SK-N-SH treated with all-trans-retinoic acid at 6 μM for 48 hours (cell line): ENCODE results near the gene CDK11B.

Experiments used
- ESRRG ChIP-seq: fragments of 250-450 bp; sonication (Bioruptor Pico); IDR thresholded peaks from 2 replicates; pipeline ENCODE4 v1.6.1; 2021; ENCODE audit warnings: mild to moderate bottlenecking
- ISL1 ChIP-seq: fragments of 250-450 bp; sonication (Bioruptor Pico); IDR thresholded peaks from 2 replicates; pipeline ENCODE4 v2.1.2; 2022; ENCODE audit warnings: mild to moderate bottlenecking, moderate library complexity
- OSR1 ChIP-seq: fragments of 250-450 bp; sonication (Bioruptor Pico); IDR thresholded peaks from 2 replicates; pipeline ENCODE4 v1.8.0; 2022; ENCODE audit warnings: moderate library complexity, mild to moderate bottlenecking, inconsistent platforms
- SNAI2 ChIP-seq: fragments of 250-450 bp; sonication (Bioruptor Pico); IDR thresholded peaks from 2 replicates; pipeline ENCODE4 v1.5.0; 2020; ENCODE audit warnings: mild to moderate bottlenecking, moderate library complexity
- TCF4 ChIP-seq: fragments of 250-450 bp; sonication (Bioruptor Pico); IDR thresholded peaks from 2 replicates; pipeline ENCODE4 v1.8.0; 2021; ENCODE audit warnings: mild to moderate bottlenecking, moderate library complexity, borderline replicate concordance
- TOX ChIP-seq: fragments of 250-450 bp; sonication (Bioruptor Pico); IDR thresholded peaks from 2 replicates; pipeline ENCODE4 v1.8.0; 2021; ENCODE audit warnings: mild to moderate bottlenecking, moderate library complexity, borderline replicate concordance
- ZFP3 ChIP-seq: fragments of 250-450 bp; sonication (Bioruptor Pico); IDR thresholded peaks from 2 replicates; pipeline ENCODE4 v1.5.0; 2020; ENCODE audit warnings: mild to moderate bottlenecking, moderate library complexity
- ZNF70 ChIP-seq: fragments of 450-650 bp; formaldehyde crosslinking; IDR thresholded peaks from 2 replicates; pipeline ENCODE4 v1.5.0; 2020; ENCODE audit warnings: mild to moderate bottlenecking, moderate library complexity
- TF ChIP-seq, protein P1 (sequence below): fragments of 250-450 bp; sonication (Bioruptor Pico); IDR thresholded peaks from 2 replicates; pipeline ENCODE4 v1.8.0; 2020; ENCODE audit warnings: mild to moderate bottlenecking, moderate library complexity, borderline replicate concordance

DNA sequence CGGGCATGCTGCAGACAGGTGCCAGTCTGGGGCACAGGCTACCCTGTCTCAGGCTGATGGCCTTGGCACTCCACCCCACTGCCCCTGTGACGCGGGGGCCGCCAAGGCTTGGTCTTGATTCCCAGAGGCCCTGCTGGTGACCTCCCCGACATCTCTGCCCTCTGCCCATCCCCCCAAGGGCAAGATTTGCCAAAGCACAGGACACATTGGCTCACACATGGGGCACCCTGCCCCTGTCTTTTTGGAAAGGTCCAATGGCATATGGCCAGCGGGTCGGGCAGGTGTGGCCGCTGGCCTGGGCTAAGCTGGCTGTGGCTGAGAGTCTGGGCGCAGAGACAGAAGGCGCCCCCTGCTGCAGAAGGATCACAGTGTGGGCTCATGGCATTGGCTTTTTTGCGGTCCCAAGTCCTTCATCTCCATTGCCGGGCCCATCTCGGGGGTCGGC is 38.9 kb downstream of the CDK11B start:
- TF ChIP-seq SNAI2 (CRISPR knock-in tag) = no peak
- TF ChIP-seq ISL1 (CRISPR knock-in tag) = no peak
- no peak for TF ChIP-seq ZFP3 (CRISPR knock-in tag)
- no peak for TF ChIP-seq ZNF70
- no peak for TF ChIP-seq TCF4 (CRISPR knock-in tag)
- TF ChIP-seq TOX (CRISPR knock-in tag) = no peak
- TF ChIP-seq OSR1 = no peak
- TF ChIP-seq, protein P1, sequence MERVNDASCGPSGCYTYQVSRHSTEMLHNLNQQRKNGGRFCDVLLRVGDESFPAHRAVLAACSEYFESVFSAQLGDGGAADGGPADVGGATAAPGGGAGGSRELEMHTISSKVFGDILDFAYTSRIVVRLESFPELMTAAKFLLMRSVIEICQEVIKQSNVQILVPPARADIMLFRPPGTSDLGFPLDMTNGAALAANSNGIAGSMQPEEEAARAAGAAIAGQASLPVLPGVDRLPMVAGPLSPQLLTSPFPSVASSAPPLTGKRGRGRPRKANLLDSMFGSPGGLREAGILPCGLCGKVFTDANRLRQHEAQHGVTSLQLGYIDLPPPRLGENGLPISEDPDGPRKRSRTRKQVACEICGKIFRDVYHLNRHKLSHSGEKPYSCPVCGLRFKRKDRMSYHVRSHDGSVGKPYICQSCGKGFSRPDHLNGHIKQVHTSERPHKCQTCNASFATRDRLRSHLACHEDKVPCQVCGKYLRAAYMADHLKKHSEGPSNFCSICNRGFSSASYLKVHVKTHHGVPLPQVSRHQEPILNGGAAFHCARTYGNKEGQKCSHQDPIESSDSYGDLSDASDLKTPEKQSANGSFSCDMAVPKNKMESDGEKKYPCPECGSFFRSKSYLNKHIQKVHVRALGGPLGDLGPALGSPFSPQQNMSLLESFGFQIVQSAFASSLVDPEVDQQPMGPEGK = no peak
- no peak for TF ChIP-seq ESRRG (CRISPR knock-in tag)
